Measurements from ENCODE around the gene DPP8. TPM values are rescaled to one million over a fixed set of nuclear protein-coding genes. Genes with fewer than 3 reads are reported as not detected.

The DPP8 gene
- total and polyA plus RNA-seq, 10 of the 15 experiments (the other 5 are each of a cell fraction or from before 2014, with no cell fraction given): 12.0 to 30.6 (median 24.3) TPM

GRCh38 chr15:65517866-65518207 lies 348 bp upstream of the DPP8 start:
- Histone ChIP-seq H3K79me2 (ENCODE audit: control insufficient read depth, insufficient read depth, low read length) (peaks cover 34% of the 10 kb centered on the region), H3K9ac (ENCODE audit: control insufficient read depth, insufficient read depth, low read length) (no peak overlapping the region; the same call in 1 of the 2 replicates), H3K4me3 (peak overlapping the region; percentile 88; the same call in 1 of the 2 replicates), H3K27me3 (replicated peaks in 1 of 2; ENCODE audit: control insufficient read depth in 2 of 2, insufficient read depth in 2 of 2, low read length in 1 of 2) (no peaks in the 10 kb centered on the region), H3K27ac (ENCODE audit: control insufficient read depth, insufficient read depth) (peak overlapping the region; percentile 90; the same call in 1 of the 2 replicates), H2AFZ (ENCODE audit: control insufficient read depth, low read depth, low read length) (peak overlapping the region; percentile 96), H4K20me1 (ENCODE audit: control insufficient read depth, insufficient read depth) (no peaks in the 10 kb centered on the region), H3K9me3 (replicated peaks; ENCODE audit: control insufficient read depth, insufficient read depth, low read length) (no peaks in the 10 kb centered on the region), H3K36me3 (ENCODE audit: control insufficient read depth in 2 of 2, insufficient read depth in 2 of 2, low read length in 1 of 2) (peaks cover 0 to 5% of the 10 kb centered on the region in 2 experiments; a peak in 2 of 4 replicates), H3K4me1 (ENCODE audit: control insufficient read depth, insufficient read depth, low read length) (peaks cover 3% of the 10 kb centered on the region), H3K4me2 (ENCODE audit: control insufficient read depth, insufficient read depth) (peak overlapping the region; percentile 80)
- FAIRE-seq (no peak), DNase-seq (ENCODE audit: low read depth, low spot score) (no peak), ATAC-seq (peak; percentile 5)
- SMC1A ChIA-PET (ENCODE audit: uncharacterized antibody, unreplicated experiment): interaction anchor here (0.8 kb wide), 1 partner anchor 93 kb away, joined by 3 read pairs; the partner anchor contains the start of gene INTS14
- no peak for TF ChIP-seq NFXL1 (IDR thresholded peaks at IDR 0.05; ENCODE audit: borderline replicate concordance)
- TF ChIP-seq RFX5 (IDR thresholded peaks at IDR 0.05; ENCODE audit: low read depth, low read length): no peak
- no peak for TF ChIP-seq SMAD1 (IDR thresholded peaks at IDR 0.05; ENCODE audit: low read depth, partially characterized antibody)
- TF ChIP-seq ASH2L (IDR thresholded peaks at IDR 0.05; ENCODE audit: borderline replicate concordance, low read depth): no peak
- TF ChIP-seq TCF3 (IDR thresholded peaks at IDR 0.05; ENCODE audit: borderline replicate concordance, insufficient read depth, low read depth, low read length): no peak
- CTCF ChIA-PET: interaction anchor here (0.9 to 1.0 kb wide), 3 partner anchors 12 to 80 kb away, joined by 3 to 5 read pairs (median 5); partner anchors contain the start of gene HACD3
- intact Hi-C loops (cut with micrococcal nuclease; ENCODE audit: unreplicated experiment) (no loop called here), in situ Hi-C loops (cut with MboI) (no loop called here)
- POLR2A ChIA-PET: interaction anchor here (1.1 kb wide), 1 partner anchor 12 kb away, joined by 3 read pairs; the partner anchor contains the start of gene HACD3
- RAD21 ChIA-PET (ENCODE audit: unreplicated experiment): no interaction called here
- 8% methylated on average over 8 of the region's 8 CpGs for WGBS (ENCODE audit: insufficient coverage, insufficient replicate concordance, low lambda C conversion rate, missing lambda C conversion rate)
- TSS peak; percentile 67 for BruUV-seq (replicated peaks)

GRCh38 chr15:65512807-65513416 lies 4.6 kb downstream of the DPP8 start:
- no peaks in the 10 kb centered on the region for H3K9me3 ChIP-seq (replicated peaks; ENCODE audit: control insufficient read depth, insufficient read depth, low read length)
- H3K36me3 ChIP-seq (ENCODE audit: control insufficient read depth in 2 of 2, insufficient read depth in 2 of 2, low read length in 1 of 2): peaks cover 0 to 13% of the 10 kb centered on the region in 2 experiments; a peak in 2 of 4 replicates
- TF ChIP-seq CHD4 (IDR thresholded peaks at IDR 0.05) (no peak), RELB (IDR thresholded peaks at IDR 0.05; ENCODE audit: low read depth) (peak; percentile 34; the same call in 1 of the 2 replicates), IKZF1 (conservative IDR thresholded peaks at IDR 0.05) (peak; percentile 24; the same call in 1 of the 2 replicates), MEF2B (IDR thresholded peaks at IDR 0.05; ENCODE audit: partially characterized antibody, poor library complexity, severe bottlenecking) (peak; percentile 14), BHLHE40 (IDR thresholded peaks at IDR 0.05; ENCODE audit: borderline replicate concordance in 1 of 2, low read depth in 2 of 2, low read length in 1 of 2) (peak; percentile 51 to 57; a peak in 3 of 4 replicates)
- FAIRE-seq (no peak), ATAC-seq (no peak), DNase-seq (ENCODE audit: low read depth, low spot score) (no peak)
- CTCF ChIA-PET: interaction anchor here (0.7 to 1.3 kb wide), 5 partner anchors 12 to 192 kb away, joined by 3 to 6 read pairs (median 3); no protein-coding TSS in a partner anchor
- no peak overlapping the region for H3K9ac ChIP-seq (ENCODE audit: control insufficient read depth, insufficient read depth, low read length)
- POLR2A ChIA-PET: interaction anchor here (0.6 to 1.4 kb wide), 5 partner anchors 8 to 466 kb away, joined by 3 to 6 read pairs (median 3); partner anchors contain the start of gene INTS14
- H3K27ac ChIP-seq (ENCODE audit: control insufficient read depth, insufficient read depth): no peak overlapping the region
- RAD21 ChIA-PET (ENCODE audit: unreplicated experiment): interaction anchor here (0.9 to 1.1 kb wide), 2 partner anchors 111 to 323 kb away, joined by 3 read pairs; no protein-coding TSS in a partner anchor
- H3K4me3 ChIP-seq: no peak overlapping the region; the same call in 1 of the 2 replicates
- SMC1A ChIA-PET (ENCODE audit: uncharacterized antibody, unreplicated experiment): interaction anchor here (0.5 to 1.7 kb wide), 8 partner anchors 92 to 1254 kb away, joined by 3 to 7 read pairs (median 3); partner anchors contain the start of gene RAB11A
- in situ Hi-C loops (cut with MboI): no loop called here
- peaks cover 3% of the 10 kb centered on the region for H3K4me1 ChIP-seq (ENCODE audit: control insufficient read depth, insufficient read depth, low read length)
- H4K20me1 ChIP-seq (ENCODE audit: control insufficient read depth, insufficient read depth): no peaks in the 10 kb centered on the region
- H3K79me2 ChIP-seq (ENCODE audit: control insufficient read depth, insufficient read depth, low read length): peaks cover 35% of the 10 kb centered on the region
- H2AFZ ChIP-seq (ENCODE audit: control insufficient read depth, low read depth, low read length): no peak overlapping the region
- no TSS peak for BruUV-seq (replicated peaks)
- 62% methylated on average over 10 of the region's 10 CpGs for WGBS (ENCODE audit: insufficient coverage, insufficient replicate concordance, low lambda C conversion rate, missing lambda C conversion rate)
- H3K27me3 ChIP-seq (replicated peaks in 1 of 2; ENCODE audit: control insufficient read depth in 2 of 2, insufficient read depth in 2 of 2, low read length in 1 of 2): no peaks in the 10 kb centered on the region
- peak overlapping the region; percentile 33; the same call in 1 of the 2 replicates for H3K4me2 ChIP-seq (ENCODE audit: control insufficient read depth, insufficient read depth)
- intact Hi-C loops (cut with micrococcal nuclease; ENCODE audit: unreplicated experiment): no loop called here
